HepG2 (cell line): ENCODE measurements around the gene SURF2. TPM values are rescaled to one million over a fixed set of nuclear protein-coding genes. Genes with fewer than 3 reads are reported as not detected.

ENCODE experiments used
- GFI1 ChIP-seq: sonication (generic); formaldehyde crosslinking; IDR thresholded peaks from 2 replicates; pipeline ENCODE4 v1.5.0; 2020; ENCODE audit warnings: missing genetic modification reagents, mild to moderate bottlenecking, borderline replicate concordance
- GZF1 ChIP-seq: sonication (generic); formaldehyde crosslinking; IDR thresholded peaks from 2 replicates; pipeline ENCODE4 v1.5.1; 2020; ENCODE audit warnings: mild to moderate bottlenecking, missing genetic modification reagents
- MAF1 ChIP-seq: sonication (generic); formaldehyde crosslinking; IDR thresholded peaks from 2 replicates; pipeline ENCODE4 v1.5.0; 2020; ENCODE audit warnings: missing genetic modification reagents, borderline replicate concordance
- NONO ChIP-seq, 2 experiments: fragments of 450-650 bp in 1 of 2; sonication (generic) in 1 of 2; formaldehyde crosslinking in 1 of 2; IDR thresholded peaks in 1 of 2; conservative IDR thresholded peaks in 1 of 2; 2 replicates each; pipeline versions ENCODE4 v1.6.1 to v1.8.0; 2017 to 2022; ENCODE audit warnings: mild to moderate bottlenecking in 1 of 2, missing genetic modification reagents in 1 of 2, moderate library complexity in 1 of 2
- PBX2 ChIP-seq: IDR thresholded peaks from 2 replicates; pipeline ENCODE4 v1.6.1; 2016; ENCODE audit warnings: control low read depth
- ZBTB4 ChIP-seq: sonication (generic); formaldehyde crosslinking; IDR thresholded peaks from 2 replicates; pipeline ENCODE4 v1.4.0; 2020; ENCODE audit warnings: missing genetic modification reagents, mild to moderate bottlenecking, borderline replicate concordance
- ZNF18 ChIP-seq: sonication (generic); formaldehyde crosslinking; IDR thresholded peaks from 2 replicates; pipeline ENCODE4 v1.8.0; 2022; ENCODE audit warnings: mild to moderate bottlenecking, missing genetic modification reagents; ENCODE audit not compliant: insufficient replicate concordance
- ZNF329 ChIP-seq: sonication (generic); formaldehyde crosslinking; IDR thresholded peaks from 2 replicates; pipeline ENCODE4 v1.9.0; 2021; ENCODE audit warnings: low read depth, mild to moderate bottlenecking, missing genetic modification reagents
- ZNF549 ChIP-seq: sonication (generic); formaldehyde crosslinking; IDR thresholded peaks from 2 replicates; pipeline ENCODE4 v1.5.0; 2020; ENCODE audit warnings: missing genetic modification reagents
- ZNF720 ChIP-seq: sonication (generic); formaldehyde crosslinking; IDR thresholded peaks from 2 replicates; pipeline ENCODE4 v1.4.0; 2020; ENCODE audit warnings: missing genetic modification reagents
- ZNF788 ChIP-seq: sonication (generic); formaldehyde crosslinking; IDR thresholded peaks from 2 replicates; pipeline ENCODE4 v1.5.0; 2020; ENCODE audit warnings: mild to moderate bottlenecking, missing genetic modification reagents, borderline replicate concordance
- ZNF800 ChIP-seq: sonication (generic); formaldehyde crosslinking; IDR thresholded peaks from 2 replicates; pipeline ENCODE4 v1.4.0; 2020; ENCODE audit warnings: missing genetic modification reagents
- polyA plus RNA-seq, 8 experiments: library from polyadenylated mRNA; depleted of rRNA in 3 of 8; stranded (reverse) in 7 of 8; unstranded in 1 of 8; fragments of >200 nt; fragmentation: Illumina TruSeq in 4 of 8; extraction: Trizol in 4 of 8; gene quantifications; 2 replicates each; pipeline versions ENCODE4 v1.2.1 to v1.2.3, GENCODE V29; 2011 to 2016; ENCODE audit warnings: low read depth in 4 of 8, missing spikeins in 1 of 8, mixed read lengths in 1 of 8; ENCODE audit not compliant: insufficient read depth in 1 of 8
- total RNA-seq, 5 experiments: library from RNA; depleted of rRNA; stranded (reverse); fragments of >200 nt; fragmentation: Illumina TruSeq; extraction: Trizol; gene quantifications; 2 replicates each; pipeline ENCODE4 v1.2.3, GENCODE V29; 2016; ENCODE audit warnings: low read depth in 1 of 5
- TF ChIP-seq, protein P1 (sequence below): sonication (generic); formaldehyde crosslinking; IDR thresholded peaks from 2 replicates; pipeline ENCODE4 v1.4.0; 2020; ENCODE audit warnings: missing genetic modification reagents

SURF2 gene
- total and polyA plus RNA-seq, 2 of the 13 experiments (the other 11 are each of a cell fraction or from before 2014, with no cell fraction given), result 6.3 to 13.6 TPM

GRCh38 chr9:133351908-133352634, 4.3 kb upstream of the SURF2 start (continued):
- TF ChIP-seq, protein P1, sequence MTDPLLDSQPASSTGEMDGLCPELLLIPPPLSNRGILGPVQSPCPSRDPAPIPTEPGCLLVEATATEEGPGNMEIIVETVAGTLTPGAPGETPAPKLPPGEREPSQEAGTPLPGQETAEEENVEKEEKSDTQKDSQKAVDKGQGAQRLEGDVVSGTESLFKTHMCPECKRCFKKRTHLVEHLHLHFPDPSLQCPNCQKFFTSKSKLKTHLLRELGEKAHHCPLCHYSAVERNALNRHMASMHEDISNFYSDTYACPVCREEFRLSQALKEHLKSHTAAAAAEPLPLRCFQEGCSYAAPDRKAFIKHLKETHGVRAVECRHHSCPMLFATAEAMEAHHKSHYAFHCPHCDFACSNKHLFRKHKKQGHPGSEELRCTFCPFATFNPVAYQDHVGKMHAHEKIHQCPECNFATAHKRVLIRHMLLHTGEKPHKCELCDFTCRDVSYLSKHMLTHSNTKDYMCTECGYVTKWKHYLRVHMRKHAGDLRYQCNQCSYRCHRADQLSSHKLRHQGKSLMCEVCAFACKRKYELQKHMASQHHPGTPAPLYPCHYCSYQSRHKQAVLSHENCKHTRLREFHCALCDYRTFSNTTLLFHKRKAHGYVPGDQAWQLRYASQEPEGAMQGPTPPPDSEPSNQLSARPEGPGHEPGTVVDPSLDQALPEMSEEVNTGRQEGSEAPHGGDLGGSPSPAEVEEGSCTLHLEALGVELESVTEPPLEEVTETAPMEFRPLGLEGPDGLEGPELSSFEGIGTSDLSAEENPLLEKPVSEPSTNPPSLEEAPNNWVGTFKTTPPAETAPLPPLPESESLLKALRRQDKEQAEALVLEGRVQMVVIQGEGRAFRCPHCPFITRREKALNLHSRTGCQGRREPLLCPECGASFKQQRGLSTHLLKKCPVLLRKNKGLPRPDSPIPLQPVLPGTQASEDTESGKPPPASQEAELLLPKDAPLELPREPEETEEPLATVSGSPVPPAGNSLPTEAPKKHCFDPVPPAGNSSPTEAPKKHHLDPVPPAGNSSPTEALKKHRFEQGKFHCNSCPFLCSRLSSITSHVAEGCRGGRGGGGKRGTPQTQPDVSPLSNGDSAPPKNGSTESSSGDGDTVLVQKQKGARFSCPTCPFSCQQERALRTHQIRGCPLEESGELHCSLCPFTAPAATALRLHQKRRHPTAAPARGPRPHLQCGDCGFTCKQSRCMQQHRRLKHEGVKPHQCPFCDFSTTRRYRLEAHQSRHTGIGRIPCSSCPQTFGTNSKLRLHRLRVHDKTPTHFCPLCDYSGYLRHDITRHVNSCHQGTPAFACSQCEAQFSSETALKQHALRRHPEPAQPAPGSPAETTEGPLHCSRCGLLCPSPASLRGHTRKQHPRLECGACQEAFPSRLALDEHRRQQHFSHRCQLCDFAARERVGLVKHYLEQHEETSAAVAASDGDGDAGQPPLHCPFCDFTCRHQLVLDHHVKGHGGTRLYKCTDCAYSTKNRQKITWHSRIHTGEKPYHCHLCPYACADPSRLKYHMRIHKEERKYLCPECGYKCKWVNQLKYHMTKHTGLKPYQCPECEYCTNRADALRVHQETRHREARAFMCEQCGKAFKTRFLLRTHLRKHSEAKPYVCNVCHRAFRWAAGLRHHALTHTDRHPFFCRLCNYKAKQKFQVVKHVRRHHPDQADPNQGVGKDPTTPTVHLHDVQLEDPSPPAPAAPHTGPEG (CRISPR knock-in tag), result 0 out of 2 replicates have a peak, but pooled peaks have one; percentile 32
- no peak for TF ChIP-seq ZNF549 (CRISPR knock-in tag)
- no peak for TF ChIP-seq ZNF800 (CRISPR knock-in tag)
- peak; percentile 79; the same call in 1 of the 2 replicates for TF ChIP-seq ZBTB4 (CRISPR knock-in tag)
- TF ChIP-seq PBX2 (CRISPR knock-in tag), result no peak
- TF ChIP-seq ZNF18 (CRISPR knock-in tag), result no peak
- peak; percentile 34; the same call in 1 of the 2 replicates for TF ChIP-seq ZNF788
- TF ChIP-seq ZNF329 (CRISPR knock-in tag), result no peak
- TF ChIP-seq ZNF720 (CRISPR knock-in tag), result no peak
- no peak for TF ChIP-seq GFI1 (CRISPR knock-in tag)
- 0 out of 2 replicates have a peak, but pooled peaks have one; percentile 24 for TF ChIP-seq MAF1 (CRISPR knock-in tag)
- no peak for TF ChIP-seq NONO (IDR thresholded peaks at IDR 0.05)
- peak; percentile 33; the same call in 1 of the 2 replicates for TF ChIP-seq NONO (CRISPR knock-in tag; conservative IDR thresholded peaks at IDR 0.05)
- no peak for TF ChIP-seq GZF1 (CRISPR knock-in tag)
